Skeletal muscle satellite cell (primary cell): ENCODE data around the gene DKK3.

ENCODE experiments used
- H3K27me3 ChIP-seq: 2 replicates; pipeline ENCODE4 v1.7.0; 2013; ENCODE audit warnings: low read length; ENCODE audit not compliant: control insufficient read depth, insufficient read depth
- H3K36me3 ChIP-seq: 2 replicates; pipeline ENCODE4 v1.7.0; 2013; ENCODE audit warnings: mild to moderate bottlenecking, control low read depth, low read length; ENCODE audit not compliant: insufficient read depth
- H3K4me1 ChIP-seq: 2 replicates; pipeline ENCODE4 v1.7.0; 2013; ENCODE audit warnings: low read length; ENCODE audit not compliant: control insufficient read depth, insufficient read depth
- H3K4me2 ChIP-seq: 2 replicates; pipeline ENCODE4 v1.7.0; 2013; ENCODE audit warnings: mild to moderate bottlenecking, low read length
- H3K4me3 ChIP-seq: 2 replicates; pipeline ENCODE4 v1.7.0; 2013; ENCODE audit warnings: low read length
- H3K9ac ChIP-seq: 2 replicates; pipeline ENCODE4 v1.7.0; 2013; ENCODE audit warnings: mild to moderate bottlenecking, low read depth, low read length, moderate library complexity
- H3K9me3 ChIP-seq: replicated peaks from 2 replicates; pipeline ENCODE4 v1.7.0; 2013; ENCODE audit warnings: mild to moderate bottlenecking, control low read depth, low read length

Gene DKK3

DNA sequence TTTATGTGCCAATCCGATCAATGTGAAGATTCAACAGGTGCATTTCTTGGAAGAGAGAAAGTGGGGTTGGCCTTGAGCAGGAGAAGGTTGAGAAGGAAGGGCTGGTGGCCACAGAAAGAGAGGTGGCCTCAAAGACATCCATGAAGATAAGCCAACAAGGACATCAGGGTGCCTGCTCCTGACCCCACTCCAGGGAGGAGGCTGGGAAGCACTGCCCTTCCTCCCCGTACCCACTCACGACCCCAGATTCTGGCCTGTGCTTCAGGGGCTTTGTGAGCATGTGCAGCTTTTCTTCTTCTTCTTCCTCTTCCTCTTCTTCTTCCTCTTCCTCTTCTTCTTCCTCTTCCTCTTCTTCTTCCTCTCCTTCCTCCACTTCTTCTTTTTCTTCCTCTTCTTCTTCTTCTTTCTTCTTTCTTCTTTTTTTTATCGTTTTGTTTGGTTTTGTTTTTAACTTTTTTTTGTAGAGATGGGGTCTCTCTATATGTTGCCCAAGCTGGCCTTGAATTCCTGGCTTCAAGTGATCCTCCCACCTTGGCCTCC is 30.3 kb downstream of the DKK3 start:
- Histone ChIP-seq H3K4me3 (no peak overlapping the region), H3K4me2 (no peak overlapping the region), H3K27me3 (no peaks in the 10 kb centered on the region), H3K9me3 (no peaks in the 10 kb centered on the region), H3K9ac (peak overlapping the region; percentile 71), H3K36me3 (no peaks in the 10 kb centered on the region), H3K4me1 (peaks cover 88% of the 10 kb centered on the region)

DNA sequence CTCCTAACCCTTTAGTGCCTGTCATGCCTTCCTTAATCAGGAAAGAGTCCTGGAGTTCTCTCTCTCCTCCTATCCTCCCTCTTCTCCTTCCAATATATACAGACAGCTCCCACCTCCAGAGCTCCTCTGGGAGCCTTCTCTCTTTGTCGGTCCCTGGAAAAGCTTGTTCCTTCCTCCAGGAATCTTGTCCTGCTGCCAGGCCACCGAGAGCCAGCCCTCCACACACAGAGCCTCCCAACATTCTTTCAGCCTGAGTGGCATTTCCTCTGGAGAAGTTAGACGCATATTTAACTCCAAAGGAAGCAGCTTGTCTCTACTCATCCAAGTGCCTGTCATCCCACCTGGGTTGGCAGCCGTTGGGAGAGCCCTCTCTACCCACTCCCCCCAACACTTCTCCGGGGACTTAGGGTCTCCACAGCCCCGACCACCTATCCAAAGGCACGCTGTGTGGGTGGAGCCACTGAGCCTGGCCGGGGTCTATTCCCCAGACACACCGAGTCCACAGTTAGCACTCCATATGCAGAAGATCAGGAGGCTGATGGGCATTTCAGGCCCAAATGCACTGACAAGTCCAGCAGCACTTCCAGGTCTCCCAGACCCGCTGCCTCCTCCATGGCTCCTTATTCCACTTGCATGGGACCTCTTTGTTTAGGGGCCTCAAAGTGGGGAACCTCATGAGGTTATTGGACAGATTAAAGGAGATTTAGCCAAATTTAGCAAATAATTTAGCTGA is 31.1 kb downstream of the DKK3 start:
- Histone ChIP-seq H3K9me3 (no peaks in the 10 kb centered on the region), H3K4me2 (peak overlapping the region; percentile 58), H3K4me3 (peak overlapping the region; percentile 19), H3K4me1 (peaks cover 82% of the 10 kb centered on the region), H3K36me3 (no peaks in the 10 kb centered on the region), H3K27me3 (no peaks in the 10 kb centered on the region), H3K9ac (peak overlapping the region; percentile 71)

DNA sequence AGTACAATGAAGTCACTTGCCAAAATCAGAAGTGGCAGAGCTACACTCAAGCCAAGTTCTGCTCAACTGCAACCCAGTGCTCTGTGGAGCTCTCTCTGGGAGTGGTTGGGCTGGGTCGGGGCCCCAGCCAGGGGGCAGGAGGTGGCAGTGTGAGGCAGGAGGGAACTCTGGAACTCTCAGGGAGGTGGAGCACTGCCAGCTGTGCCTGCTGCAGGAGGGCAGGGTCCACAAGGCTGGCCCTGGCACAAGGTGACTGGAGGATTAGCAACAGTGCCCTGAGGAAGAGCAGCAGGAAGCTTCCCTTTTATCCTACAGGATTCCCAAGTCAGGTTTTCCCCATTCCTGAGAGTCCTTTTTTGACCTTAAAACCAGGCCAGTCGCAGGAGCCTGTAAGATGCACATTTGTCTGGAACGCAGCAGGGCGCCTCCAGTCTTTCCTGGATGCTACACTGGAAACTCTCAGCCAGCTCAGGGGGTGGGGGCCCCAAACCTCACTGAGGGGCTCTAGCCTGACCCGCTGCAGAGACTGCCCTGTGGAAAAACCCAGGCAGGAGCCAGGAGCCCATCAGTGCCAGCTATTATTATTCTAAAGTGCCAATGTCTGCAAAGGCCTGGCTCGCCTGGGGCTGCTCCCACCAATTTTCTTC is 31.8 kb downstream of the DKK3 start:
- H3K9ac ChIP-seq: peak overlapping the region; percentile 71
- H3K4me2 ChIP-seq: peak overlapping the region; percentile 58
- peaks cover 81% of the 10 kb centered on the region for H3K4me1 ChIP-seq
- peak overlapping the region; percentile 12 for H3K4me3 ChIP-seq
- no peaks in the 10 kb centered on the region for H3K9me3 ChIP-seq
- H3K27me3 ChIP-seq: no peaks in the 10 kb centered on the region
- H3K36me3 ChIP-seq: no peaks in the 10 kb centered on the region

DNA sequence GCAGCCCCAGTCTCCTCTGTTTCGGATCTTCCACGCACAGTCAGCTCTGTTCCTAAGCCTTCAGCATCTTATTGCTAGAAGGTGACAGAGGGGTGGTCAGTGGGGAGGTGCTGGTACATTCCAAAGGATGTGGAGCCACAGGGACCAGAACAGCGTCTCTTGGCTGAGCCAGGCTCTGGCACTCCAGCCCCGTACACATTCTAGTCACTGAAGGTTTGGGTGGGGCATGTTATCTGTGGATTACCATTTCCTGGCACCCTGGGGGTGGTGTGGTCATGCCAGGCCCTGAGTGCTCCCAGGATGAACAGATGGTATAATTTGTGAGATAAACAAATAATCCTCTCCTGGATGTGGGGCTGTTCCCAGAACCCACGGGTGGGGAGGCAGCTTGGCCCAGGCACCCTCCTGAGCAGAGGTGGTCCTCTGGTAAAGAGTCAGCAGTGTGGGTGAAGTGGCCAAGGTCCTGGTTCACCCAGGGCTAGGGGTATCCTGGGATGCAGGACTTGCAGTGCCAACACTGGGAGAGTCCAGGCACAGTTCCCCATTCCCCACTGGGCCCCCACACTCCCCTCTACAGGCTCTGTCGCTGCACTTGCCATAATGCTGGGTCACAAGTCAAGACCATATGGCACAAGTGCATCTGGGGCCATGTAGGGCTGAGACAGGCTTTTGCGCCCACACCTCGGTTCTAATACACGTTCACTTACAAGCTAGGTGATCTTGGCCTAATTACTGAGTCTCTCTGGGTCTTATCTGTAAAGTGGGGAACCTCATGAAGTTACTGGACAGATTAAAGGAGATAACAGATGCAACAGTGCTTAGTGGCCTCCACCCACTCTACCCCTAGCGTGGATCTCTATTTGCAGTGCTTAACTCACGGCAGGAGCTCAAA is 33.0 kb downstream of the DKK3 start:
- Histone ChIP-seq H3K9me3 (no peaks in the 10 kb centered on the region), H3K27me3 (no peaks in the 10 kb centered on the region), H3K9ac (no peak overlapping the region), H3K4me1 (peaks cover 69% of the 10 kb centered on the region), H3K36me3 (no peaks in the 10 kb centered on the region), H3K4me2 (no peak overlapping the region), H3K4me3 (no peak overlapping the region)

DNA sequence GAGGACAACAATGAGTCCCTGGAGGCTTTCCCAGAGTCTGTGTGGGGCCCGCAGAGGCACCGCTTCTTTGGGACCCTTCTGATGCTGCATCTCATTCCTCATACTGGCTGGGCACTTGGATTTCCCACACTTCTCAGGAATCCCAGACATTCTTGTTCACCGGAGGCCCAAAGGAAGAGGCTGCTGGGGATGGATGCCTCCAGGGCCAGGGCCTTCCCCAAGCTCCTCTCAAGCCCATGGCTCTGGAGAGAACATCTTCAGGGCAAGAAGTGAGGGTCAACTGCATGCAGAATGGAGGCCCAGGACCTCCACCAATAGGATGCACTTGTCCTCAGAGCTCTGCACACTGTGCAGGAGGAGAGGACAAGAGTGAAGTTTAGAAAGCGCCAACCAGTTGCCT is 34.6 kb downstream of the DKK3 start:
- H3K9ac ChIP-seq: peak overlapping the region; percentile 14
- H3K4me3 ChIP-seq: no peak overlapping the region
- H3K27me3 ChIP-seq: no peaks in the 10 kb centered on the region
- no peaks in the 10 kb centered on the region for H3K9me3 ChIP-seq
- no peaks in the 10 kb centered on the region for H3K36me3 ChIP-seq
- H3K4me1 ChIP-seq: peaks cover 54% of the 10 kb centered on the region
- no peak overlapping the region for H3K4me2 ChIP-seq

DNA sequence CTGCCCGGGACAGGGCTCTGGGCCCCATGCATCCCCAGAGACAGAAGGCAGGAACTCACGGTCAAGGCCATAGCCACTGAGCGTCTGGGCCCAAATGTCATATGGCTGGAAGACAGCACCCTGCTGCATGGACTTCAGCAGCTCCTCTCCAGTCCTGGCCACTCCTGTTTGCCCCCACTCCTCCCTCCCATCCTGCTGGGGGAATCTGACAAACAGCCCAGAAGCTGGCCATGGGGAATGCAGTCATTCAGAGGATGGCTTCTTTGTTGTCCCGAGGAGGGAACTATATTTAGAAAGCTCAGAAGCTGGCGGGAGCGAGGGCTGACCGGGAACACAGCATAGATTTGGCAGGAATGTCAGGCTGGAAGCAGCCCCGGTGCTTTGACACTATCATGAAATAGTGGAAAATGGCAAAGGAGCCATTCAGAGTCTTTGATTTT is 35.0 kb downstream of the DKK3 start:
- H3K4me2 ChIP-seq: no peak overlapping the region
- no peaks in the 10 kb centered on the region for H3K27me3 ChIP-seq
- no peaks in the 10 kb centered on the region for H3K9me3 ChIP-seq
- H3K36me3 ChIP-seq: no peaks in the 10 kb centered on the region
- H3K9ac ChIP-seq: peak overlapping the region; percentile 14
- H3K4me1 ChIP-seq: peaks cover 49% of the 10 kb centered on the region
- H3K4me3 ChIP-seq: no peak overlapping the region

DNA sequence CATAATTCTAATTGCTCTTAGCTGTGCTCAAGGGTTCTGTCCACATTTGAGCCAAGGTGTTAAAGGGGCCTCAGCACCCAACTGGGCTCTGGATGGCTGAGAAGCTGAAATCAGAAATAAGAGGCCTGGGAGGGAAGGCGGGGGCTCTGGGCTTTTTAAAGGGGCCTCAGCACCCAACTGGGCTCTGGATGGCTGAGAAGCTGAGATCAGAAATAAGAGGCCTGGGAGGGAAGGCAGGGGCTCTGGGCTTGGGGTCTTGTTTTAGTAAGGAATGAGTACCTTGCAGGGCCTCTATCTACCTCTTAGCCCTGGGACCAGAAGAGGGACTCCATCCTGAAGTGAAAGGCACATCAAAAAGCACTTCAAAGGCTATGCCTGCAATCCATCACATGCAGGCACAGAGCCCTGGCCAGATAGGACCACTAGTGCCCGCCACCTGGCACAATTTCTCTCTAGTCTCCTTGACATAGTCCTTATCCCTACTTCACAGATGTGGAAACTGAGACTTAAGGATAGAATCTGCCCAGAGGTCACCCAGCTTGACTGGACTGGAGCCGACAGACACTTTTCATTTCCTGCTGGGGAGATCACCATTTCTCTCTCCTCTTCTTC is 35.6 kb downstream of the DKK3 start:
- H3K36me3 ChIP-seq: no peaks in the 10 kb centered on the region
- no peaks in the 10 kb centered on the region for H3K9me3 ChIP-seq
- H3K4me3 ChIP-seq: no peak overlapping the region
- H3K4me2 ChIP-seq: no peak overlapping the region
- H3K9ac ChIP-seq: peak overlapping the region; percentile 14
- no peaks in the 10 kb centered on the region for H3K27me3 ChIP-seq
- H3K4me1 ChIP-seq: peaks cover 43% of the 10 kb centered on the region

DNA sequence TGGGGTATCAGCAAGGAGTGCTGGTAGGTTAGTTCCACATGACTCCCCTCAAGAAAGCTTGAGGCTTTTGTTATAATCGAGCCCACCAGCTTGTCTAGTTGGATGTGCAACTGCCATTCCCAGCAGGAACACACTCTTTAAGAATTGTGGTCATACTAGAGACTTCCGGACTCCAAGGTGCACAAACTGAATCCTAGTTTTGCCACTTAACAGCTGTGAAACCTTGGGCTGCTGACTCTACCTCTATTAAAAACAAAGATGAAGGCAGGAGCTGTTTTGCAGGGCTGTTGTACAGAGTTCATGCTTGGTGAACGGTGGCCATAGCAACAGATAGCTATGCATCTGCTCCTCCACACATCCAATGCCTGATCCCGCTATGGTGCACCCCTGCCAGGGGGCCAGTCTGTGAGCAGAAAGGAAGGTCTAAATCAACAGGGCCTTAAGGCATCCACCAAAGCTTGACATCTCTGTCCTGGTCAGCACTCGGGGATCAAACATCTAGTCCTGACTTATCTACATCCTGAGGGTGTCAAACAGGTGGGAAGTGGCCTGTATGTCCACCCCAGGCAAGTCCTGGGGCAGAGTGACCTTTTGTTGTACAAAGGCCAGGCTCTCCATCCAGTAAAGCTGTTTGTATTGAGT is 36.4 kb downstream of the DKK3 start:
- Histone ChIP-seq H3K27me3 (no peaks in the 10 kb centered on the region), H3K9me3 (no peaks in the 10 kb centered on the region), H3K36me3 (no peaks in the 10 kb centered on the region), H3K4me3 (no peak overlapping the region), H3K9ac (no peak overlapping the region), H3K4me2 (no peak overlapping the region), H3K4me1 (peaks cover 35% of the 10 kb centered on the region)

DNA sequence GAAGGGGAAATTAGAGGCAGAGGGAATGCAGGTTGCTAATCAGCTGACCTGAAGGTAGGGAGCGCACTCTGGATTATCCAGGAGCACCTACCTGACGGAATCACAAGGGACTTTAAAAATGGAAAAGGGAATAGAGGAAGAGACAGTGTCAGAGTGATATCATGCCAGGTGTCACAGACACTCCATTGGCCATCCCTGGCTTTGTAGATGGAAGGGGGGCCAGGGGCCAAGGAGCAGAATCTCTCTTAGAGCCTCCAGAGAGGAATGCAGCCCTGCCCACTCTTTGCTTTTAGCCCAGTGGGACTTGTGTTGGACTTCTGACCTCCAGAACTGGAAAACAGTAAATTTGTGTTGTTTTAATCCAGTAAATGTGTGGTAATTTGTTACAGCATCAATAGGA is 37.9 kb downstream of the DKK3 start:
- no peaks in the 10 kb centered on the region for H3K36me3 ChIP-seq
- no peak overlapping the region for H3K9ac ChIP-seq
- no peaks in the 10 kb centered on the region for H3K27me3 ChIP-seq
- no peak overlapping the region for H3K4me2 ChIP-seq
- no peaks in the 10 kb centered on the region for H3K9me3 ChIP-seq
- peaks cover 20% of the 10 kb centered on the region for H3K4me1 ChIP-seq
- H3K4me3 ChIP-seq: no peak overlapping the region

DNA sequence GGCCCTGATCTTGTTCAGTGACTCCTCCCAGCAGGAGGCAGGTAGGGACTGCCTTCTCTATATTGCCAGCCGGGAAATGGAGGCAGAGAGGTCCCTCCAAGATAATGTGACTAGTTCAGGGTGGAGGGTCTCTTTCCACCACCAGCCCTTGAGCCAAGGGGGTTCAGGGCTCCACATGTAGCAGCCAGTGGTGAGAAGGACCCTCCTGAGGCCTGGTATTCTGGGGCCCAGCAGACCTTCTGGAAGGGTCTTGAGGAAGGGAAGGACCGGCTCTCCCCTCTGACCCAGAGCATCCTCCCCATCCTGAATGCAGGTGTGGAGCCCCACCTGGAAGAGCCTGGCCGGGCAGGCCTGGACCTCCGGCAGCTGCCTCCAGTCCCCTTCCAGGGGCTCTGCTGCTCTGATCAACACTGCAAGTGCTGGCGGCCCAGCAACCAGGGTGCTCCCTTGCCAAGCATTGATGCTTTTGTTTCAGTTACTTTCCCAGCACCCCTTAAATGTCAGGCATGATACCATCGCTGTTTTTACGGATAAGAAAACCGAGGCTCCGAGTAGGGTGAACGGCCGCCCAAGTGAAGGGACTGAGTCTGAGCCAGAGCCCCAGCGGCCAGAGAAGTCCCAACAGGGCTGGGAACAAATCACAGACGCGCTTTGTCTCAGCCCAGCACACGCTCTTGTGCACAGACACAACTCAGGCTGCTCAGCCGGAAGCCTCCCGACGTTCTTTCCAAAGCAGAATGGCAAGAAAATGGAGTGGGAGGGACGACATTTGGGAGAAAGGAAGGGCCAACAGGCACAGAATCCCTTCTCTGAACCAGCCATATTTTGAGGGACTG is 38.8 kb downstream of the DKK3 start:
- no peaks in the 10 kb centered on the region for H3K27me3 ChIP-seq
- H3K9ac ChIP-seq: no peak overlapping the region
- no peak overlapping the region for H3K4me2 ChIP-seq
- H3K36me3 ChIP-seq: no peaks in the 10 kb centered on the region
- peaks cover 11% of the 10 kb centered on the region for H3K4me1 ChIP-seq
- H3K4me3 ChIP-seq: no peak overlapping the region
- H3K9me3 ChIP-seq: no peaks in the 10 kb centered on the region
